GM20431 (cell line): ENCODE data around the gene DENND5B.
"Not testable (repeated sequence)": the region's sequence is repeated elsewhere in the genome, so short reads cannot be mapped to it uniquely, and the experiment has no call there.

ENCODE experiments used
- in situ Hi-C: fragments of 300-500 bp; cut with MseI, MboI; formaldehyde crosslinking; loops from one replicate; pipeline ENCODE4 v1.15.0; 2020; ENCODE audit warnings: low sequenced_read_pairs; ENCODE audit not compliant: unreplicated experiment

The DENND5B gene

GRCh38 chr12:31514912-31515311, 76.0 kb downstream of the DENND5B start:
- in situ Hi-C loops, result no loop called here

- in situ Hi-C loops, result no loop called here
Measured at GRCh38 chr12:31510034-31510433, 80.9 kb downstream of the DENND5B start.

GRCh38 chr12:31508436-31509150, 82.3 kb downstream of the DENND5B start:
- in situ Hi-C loops, result no loop called here

GRCh38 chr12:31507966-31508365, 83.0 kb downstream of the DENND5B start:
- in situ Hi-C loops, result no loop called here

- in situ Hi-C loops, result no loop called here
Measured at GRCh38 chr12:31506515-31507306, 84.2 kb downstream of the DENND5B start.

GRCh38 chr12:31504625-31505222, 86.2 kb downstream of the DENND5B start:
- in situ Hi-C loops, result no loop called here

- in situ Hi-C loops, result not testable (repeated sequence)
Measured at GRCh38 chr12:31501014-31501413, 89.9 kb downstream of the DENND5B start.

- in situ Hi-C loops, result no loop called here
Measured at GRCh38 chr12:31499567-31499966, 91.4 kb downstream of the DENND5B start.

GRCh38 chr12:31498424-31498823, 92.5 kb downstream of the DENND5B start:
- in situ Hi-C loops, result no loop called here

GRCh38 chr12:31496257-31496656, 94.7 kb downstream of the DENND5B start:
- in situ Hi-C loops, result no loop called here

- in situ Hi-C loops, result no loop called here
Measured at GRCh38 chr12:31494455-31494854, 96.5 kb downstream of the DENND5B start.

GRCh38 chr12:31492599-31493196, 98.2 kb downstream of the DENND5B start:
- in situ Hi-C loops, result no loop called here

GRCh38 chr12:31491841-31492598, 98.9 kb downstream of the DENND5B start:
- in situ Hi-C loops, result no loop called here

- in situ Hi-C loops, result no loop called here
Measured at GRCh38 chr12:31491241-31491794, 99.6 kb downstream of the DENND5B start.

GRCh38 chr12:31488737-31489338, 102.1 kb downstream of the DENND5B start:
- in situ Hi-C loops, result no loop called here

- in situ Hi-C loops, result no loop called here
Measured at GRCh38 chr12:31485571-31485970, 105.4 kb downstream of the DENND5B start.

- in situ Hi-C loops, result no loop called here
Measured at GRCh38 chr12:31482816-31483215, 108.1 kb downstream of the DENND5B start.

- in situ Hi-C loops, result no loop called here
Measured at GRCh38 chr12:31481415-31481814, 109.5 kb downstream of the DENND5B start.

- in situ Hi-C loops, result no loop called here
Measured at GRCh38 chr12:31479516-31480210, 111.3 kb downstream of the DENND5B start.
